ENCODE results near the gene WDR62. TPM values are rescaled to one million over a fixed set of nuclear protein-coding genes. Genes with fewer than 3 reads are reported as not detected.
A peak's percentile ranks its signal among the peaks of the same experiment; 100 is the strongest.

Gene WDR62
- total and polyA plus RNA-seq, 10 of the 15 experiments (the other 5 are each of a cell fraction or from before 2014, with no cell fraction given) = 0.08 to 20.6 (median 10.9) TPM

DNA sequence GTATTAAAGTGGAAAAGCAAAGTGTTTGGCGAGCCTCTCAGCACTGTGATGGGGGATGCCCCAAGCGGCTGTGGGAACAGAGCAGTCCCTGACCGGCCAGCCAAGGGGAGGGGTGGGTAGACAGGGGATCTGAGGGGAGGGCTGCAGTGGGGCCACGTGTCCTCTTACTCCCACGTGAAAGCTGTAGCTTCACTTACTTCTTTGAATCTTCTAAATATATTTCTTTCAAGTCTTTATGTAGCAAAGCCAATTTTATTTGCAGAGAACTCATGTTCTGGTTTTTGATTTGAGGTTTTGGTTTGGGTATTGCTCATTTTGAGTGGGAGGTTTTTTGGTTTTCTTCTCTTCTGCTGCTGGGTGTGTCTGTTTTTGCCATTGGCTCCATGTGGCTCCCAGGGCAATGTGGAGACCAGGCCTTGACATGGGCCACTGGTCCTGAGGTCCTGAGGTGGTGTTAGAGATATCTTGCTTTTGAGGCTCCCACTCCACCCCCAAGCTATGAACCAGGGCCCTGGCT, 38.5 kb downstream of the WDR62 start (continued):
- TF ChIP-seq EGR1 (IDR thresholded peaks at IDR 0.05; ENCODE audit: borderline replicate concordance in 1 of 2, low read depth in 2 of 2, low read length in 2 of 2) (peak in 1 of 2 experiments; percentile 8; a peak in 1 of 3 replicates), NR2F1 (conservative IDR thresholded peaks at IDR 0.05) (no peak), SMC3 (IDR thresholded peaks at IDR 0.05; ENCODE audit: borderline replicate concordance, low read length) (no peak), EED (IDR thresholded peaks at IDR 0.05; ENCODE audit: low read depth) (no peak), BHLHE40 (IDR thresholded peaks at IDR 0.05; ENCODE audit: borderline replicate concordance in 1 of 2, low read depth in 2 of 2, low read length in 1 of 2) (no peak), FOXM1 (IDR thresholded peaks at IDR 0.05; ENCODE audit: low read depth, low read length) (no peak), TBL1XR1 (IDR thresholded peaks at IDR 0.05; ENCODE audit: low read depth, low read length) (no peak), SREBF1 (IDR thresholded peaks at IDR 0.05; ENCODE audit: low read length) (no peak), NFIC (IDR thresholded peaks at IDR 0.05; ENCODE audit: low read depth, low read length) (peak; percentile 42; the same call in 1 of the 2 replicates), JUNB (IDR thresholded peaks at IDR 0.05) (peak; percentile 59; the same call in 1 of the 2 replicates), CEBPB (IDR thresholded peaks at IDR 0.05; ENCODE audit: borderline replicate concordance in 1 of 2, low read depth in 2 of 2, low read length in 2 of 2) (no peak), IRF4 (IDR thresholded peaks at IDR 0.05; ENCODE audit: low read depth, low read length) (no peak), NR2C1 (IDR thresholded peaks at IDR 0.05) (no peak), CREM (IDR thresholded peaks at IDR 0.05; ENCODE audit: low read depth) (peak; percentile 13; the same call in 1 of the 2 replicates), CHD2 (IDR thresholded peaks at IDR 0.05; ENCODE audit: borderline replicate concordance, low read depth, low read length) (no peak), SUZ12 (IDR thresholded peaks at IDR 0.05; ENCODE audit: unreplicated experiment) (no peak), IKZF1 (conservative IDR thresholded peaks at IDR 0.05) (no peak), GATAD2B (conservative IDR thresholded peaks at IDR 0.05; ENCODE audit: low read depth) (no peak)
- TF ChIP-seq, protein P1, sequence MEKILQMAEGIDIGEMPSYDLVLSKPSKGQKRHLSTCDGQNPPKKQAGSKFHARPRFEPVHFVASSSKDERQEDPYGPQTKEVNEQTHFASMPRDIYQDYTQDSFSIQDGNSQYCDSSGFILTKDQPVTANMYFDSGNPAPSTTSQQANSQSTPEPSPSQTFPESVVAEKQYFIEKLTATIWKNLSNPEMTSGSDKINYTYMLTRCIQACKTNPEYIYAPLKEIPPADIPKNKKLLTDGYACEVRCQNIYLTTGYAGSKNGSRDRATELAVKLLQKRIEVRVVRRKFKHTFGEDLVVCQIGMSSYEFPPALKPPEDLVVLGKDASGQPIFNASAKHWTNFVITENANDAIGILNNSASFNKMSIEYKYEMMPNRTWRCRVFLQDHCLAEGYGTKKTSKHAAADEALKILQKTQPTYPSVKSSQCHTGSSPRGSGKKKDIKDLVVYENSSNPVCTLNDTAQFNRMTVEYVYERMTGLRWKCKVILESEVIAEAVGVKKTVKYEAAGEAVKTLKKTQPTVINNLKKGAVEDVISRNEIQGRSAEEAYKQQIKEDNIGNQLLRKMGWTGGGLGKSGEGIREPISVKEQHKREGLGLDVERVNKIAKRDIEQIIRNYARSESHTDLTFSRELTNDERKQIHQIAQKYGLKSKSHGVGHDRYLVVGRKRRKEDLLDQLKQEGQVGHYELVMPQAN (conservative IDR thresholded peaks at IDR 0.05) = no peak
- TF ChIP-seq, protein P2, sequence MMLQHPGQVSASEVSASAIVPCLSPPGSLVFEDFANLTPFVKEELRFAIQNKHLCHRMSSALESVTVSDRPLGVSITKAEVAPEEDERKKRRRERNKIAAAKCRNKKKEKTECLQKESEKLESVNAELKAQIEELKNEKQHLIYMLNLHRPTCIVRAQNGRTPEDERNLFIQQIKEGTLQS (IDR thresholded peaks at IDR 0.05; ENCODE audit: borderline replicate concordance, extremely low read depth, low read depth, low read length) = no peak
- TF ChIP-seq, protein P3, sequence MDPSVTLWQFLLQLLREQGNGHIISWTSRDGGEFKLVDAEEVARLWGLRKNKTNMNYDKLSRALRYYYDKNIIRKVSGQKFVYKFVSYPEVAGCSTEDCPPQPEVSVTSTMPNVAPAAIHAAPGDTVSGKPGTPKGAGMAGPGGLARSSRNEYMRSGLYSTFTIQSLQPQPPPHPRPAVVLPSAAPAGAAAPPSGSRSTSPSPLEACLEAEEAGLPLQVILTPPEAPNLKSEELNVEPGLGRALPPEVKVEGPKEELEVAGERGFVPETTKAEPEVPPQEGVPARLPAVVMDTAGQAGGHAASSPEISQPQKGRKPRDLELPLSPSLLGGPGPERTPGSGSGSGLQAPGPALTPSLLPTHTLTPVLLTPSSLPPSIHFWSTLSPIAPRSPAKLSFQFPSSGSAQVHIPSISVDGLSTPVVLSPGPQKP (IDR thresholded peaks at IDR 0.05; ENCODE audit: low read depth, low read length) = no peak
- TF ChIP-seq, protein P4, sequence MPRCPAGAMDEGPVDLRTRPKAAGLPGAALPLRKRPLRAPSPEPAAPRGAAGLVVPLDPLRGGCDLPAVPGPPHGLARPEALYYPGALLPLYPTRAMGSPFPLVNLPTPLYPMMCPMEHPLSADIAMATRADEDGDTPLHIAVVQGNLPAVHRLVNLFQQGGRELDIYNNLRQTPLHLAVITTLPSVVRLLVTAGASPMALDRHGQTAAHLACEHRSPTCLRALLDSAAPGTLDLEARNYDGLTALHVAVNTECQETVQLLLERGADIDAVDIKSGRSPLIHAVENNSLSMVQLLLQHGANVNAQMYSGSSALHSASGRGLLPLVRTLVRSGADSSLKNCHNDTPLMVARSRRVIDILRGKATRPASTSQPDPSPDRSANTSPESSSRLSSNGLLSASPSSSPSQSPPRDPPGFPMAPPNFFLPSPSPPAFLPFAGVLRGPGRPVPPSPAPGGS (IDR thresholded peaks at IDR 0.05; ENCODE audit: borderline replicate concordance, insufficient read depth, low read depth, low read length, poor library complexity, severe bottlenecking) = peak; percentile 11
- TF ChIP-seq, protein P5, sequence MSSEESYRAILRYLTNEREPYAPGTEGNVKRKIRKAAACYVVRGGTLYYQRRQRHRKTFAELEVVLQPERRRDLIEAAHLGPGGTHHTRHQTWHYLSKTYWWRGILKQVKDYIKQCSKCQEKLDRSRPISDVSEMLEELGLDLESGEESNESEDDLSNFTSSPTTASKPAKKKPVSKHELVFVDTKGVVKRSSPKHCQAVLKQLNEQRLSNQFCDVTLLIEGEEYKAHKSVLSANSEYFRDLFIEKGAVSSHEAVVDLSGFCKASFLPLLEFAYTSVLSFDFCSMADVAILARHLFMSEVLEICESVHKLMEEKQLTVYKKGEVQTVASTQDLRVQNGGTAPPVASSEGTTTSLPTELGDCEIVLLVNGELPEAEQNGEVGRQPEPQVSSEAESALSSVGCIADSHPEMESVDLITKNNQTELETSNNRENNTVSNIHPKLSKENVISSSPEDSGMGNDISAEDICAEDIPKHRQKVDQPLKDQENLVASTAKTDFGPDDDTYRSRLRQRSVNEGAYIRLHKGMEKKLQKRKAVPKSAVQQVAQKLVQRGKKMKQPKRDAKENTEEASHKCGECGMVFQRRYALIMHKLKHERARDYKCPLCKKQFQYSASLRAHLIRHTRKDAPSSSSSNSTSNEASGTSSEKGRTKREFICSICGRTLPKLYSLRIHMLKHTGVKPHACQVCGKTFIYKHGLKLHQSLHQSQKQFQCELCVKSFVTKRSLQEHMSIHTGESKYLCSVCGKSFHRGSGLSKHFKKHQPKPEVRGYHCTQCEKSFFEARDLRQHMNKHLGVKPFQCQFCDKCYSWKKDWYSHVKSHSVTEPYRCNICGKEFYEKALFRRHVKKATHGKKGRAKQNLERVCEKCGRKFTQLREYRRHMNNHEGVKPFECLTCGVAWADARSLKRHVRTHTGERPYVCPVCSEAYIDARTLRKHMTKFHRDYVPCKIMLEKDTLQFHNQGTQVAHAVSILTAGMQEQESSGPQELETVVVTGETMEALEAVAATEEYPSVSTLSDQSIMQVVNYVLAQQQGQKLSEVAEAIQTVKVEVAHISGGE (CRISPR knock-in tag; IDR thresholded peaks at IDR 0.05) = no peak
